22Rv1 (cell line): ENCODE data around the gene ARPC5L.

ENCODE experiments used
- H3K27ac ChIP-seq: fragments of 450-650 bp; 2 replicates; pipeline ENCODE4 v1.5.1; 2017
- ZFX ChIP-seq: fragments of 450-650 bp; IDR thresholded peaks from 2 replicates; pipeline ENCODE4 v1.6.1; 2017; ENCODE audit warnings: antibody characterized with exemption, borderline replicate concordance
- TF ChIP-seq, protein P1 (sequence below): fragments of 450-650 bp; IDR thresholded peaks from 2 replicates; pipeline ENCODE4 v1.5.1; 2017; ENCODE audit warnings: mild to moderate bottlenecking

ARPC5L gene

GRCh38 chr9:124818431-124819281 lies 43.3 kb upstream of the ARPC5L start:
- no peak overlapping the region for H3K27ac ChIP-seq

DNA sequence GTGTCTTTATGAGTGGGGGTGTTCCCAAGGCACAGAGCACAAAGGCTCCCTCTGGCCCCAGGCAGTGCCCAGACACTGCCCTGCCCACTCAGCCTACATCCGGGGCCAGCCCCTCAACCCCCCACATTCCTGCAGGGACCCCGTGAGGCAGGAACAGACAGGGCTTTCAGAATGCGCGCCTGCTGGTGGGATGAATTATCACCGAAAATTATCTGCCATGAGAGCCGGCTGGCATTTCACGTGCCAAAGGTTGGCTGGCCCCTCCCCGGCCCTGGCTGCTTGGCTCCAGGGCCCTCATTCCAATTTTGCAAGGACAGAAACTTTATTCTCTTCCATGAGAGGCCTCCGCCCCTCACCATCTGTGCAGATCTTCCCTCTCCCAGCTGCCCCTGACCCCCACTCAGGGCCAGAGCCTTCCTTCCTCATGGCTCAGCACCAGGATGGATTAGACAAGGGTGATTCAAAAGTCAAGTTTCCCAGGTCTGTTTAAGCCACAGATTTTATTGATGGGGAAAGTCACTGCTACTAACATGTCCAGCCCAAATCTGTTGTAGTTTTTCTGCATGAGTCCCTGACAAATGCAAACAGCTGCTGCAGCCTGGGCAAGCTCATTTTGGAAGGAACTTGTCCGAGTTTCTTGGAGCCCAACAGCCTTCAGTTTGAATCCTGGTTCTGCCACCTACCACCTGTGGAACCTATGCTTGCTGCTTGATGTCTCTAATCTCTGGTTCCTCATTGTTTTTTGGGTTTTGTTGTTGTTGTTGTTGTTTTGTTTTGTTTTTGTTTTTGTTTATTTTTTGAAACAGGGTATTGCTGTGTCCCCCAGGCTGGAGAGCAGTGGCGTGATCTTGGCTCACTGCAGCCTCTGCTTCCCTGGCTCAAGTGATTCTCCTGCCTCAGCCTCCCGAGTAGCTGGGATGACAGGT lies 41.0 kb upstream of the ARPC5L start:
- TF ChIP-seq, protein P1, sequence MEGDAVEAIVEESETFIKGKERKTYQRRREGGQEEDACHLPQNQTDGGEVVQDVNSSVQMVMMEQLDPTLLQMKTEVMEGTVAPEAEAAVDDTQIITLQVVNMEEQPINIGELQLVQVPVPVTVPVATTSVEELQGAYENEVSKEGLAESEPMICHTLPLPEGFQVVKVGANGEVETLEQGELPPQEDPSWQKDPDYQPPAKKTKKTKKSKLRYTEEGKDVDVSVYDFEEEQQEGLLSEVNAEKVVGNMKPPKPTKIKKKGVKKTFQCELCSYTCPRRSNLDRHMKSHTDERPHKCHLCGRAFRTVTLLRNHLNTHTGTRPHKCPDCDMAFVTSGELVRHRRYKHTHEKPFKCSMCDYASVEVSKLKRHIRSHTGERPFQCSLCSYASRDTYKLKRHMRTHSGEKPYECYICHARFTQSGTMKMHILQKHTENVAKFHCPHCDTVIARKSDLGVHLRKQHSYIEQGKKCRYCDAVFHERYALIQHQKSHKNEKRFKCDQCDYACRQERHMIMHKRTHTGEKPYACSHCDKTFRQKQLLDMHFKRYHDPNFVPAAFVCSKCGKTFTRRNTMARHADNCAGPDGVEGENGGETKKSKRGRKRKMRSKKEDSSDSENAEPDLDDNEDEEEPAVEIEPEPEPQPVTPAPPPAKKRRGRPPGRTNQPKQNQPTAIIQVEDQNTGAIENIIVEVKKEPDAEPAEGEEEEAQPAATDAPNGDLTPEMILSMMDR = no peak
- no peak for TF ChIP-seq ZFX
- H3K27ac ChIP-seq = no peak overlapping the region

More at GRCh38 chr9:124818431-124819281, 43.3 kb upstream of the ARPC5L start:
- no peak for TF ChIP-seq ZFX
- TF ChIP-seq, protein P1 = no peak

GRCh38 chr9:124828489-124829333 lies 33.2 kb upstream of the ARPC5L start:
- no peak for TF ChIP-seq ZFX
- TF ChIP-seq, protein P1 = no peak
- H3K27ac ChIP-seq = no peak overlapping the region

DNA sequence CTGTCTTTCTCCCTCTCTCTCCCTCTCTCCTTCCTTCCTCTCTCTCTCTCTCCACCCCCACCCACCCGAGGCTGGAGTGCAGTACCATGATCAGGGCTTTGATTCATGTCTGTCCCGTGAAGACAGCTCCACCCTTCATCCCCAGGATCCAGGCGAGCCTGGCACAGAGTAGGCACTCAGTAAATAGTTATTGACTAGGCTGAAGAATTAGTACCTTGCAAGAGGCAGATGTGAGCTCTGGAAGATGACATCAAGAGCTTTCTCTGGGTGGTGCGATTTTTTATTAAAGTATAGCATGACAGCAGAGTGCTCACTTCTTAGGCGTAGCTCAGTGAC lies 32.6 kb upstream of the ARPC5L start:
- H3K27ac ChIP-seq = no peak overlapping the region
- TF ChIP-seq, protein P1 = no peak
- no peak for TF ChIP-seq ZFX

DNA sequence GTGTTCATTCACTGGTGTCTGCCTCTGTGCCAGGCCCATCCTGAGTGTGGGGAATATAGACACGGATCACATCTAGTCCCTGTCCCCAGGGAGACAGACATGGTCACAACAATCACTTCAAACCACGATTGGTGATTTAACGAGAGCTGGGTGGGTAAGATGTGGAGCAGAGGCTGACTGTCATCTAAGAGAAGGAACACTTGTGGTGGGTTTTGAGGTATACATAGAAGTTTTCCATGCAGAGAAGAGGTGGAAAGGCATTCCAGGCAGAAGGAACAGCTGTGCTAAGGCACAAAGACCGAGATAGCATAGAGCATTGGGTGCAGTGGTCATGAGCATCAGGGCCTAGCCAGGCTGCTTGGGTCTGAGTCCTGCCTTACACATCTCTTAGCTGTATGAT lies 31.3 kb upstream of the ARPC5L start:
- H3K27ac ChIP-seq = no peak overlapping the region
- TF ChIP-seq ZFX = no peak
- TF ChIP-seq, protein P1 = no peak

DNA sequence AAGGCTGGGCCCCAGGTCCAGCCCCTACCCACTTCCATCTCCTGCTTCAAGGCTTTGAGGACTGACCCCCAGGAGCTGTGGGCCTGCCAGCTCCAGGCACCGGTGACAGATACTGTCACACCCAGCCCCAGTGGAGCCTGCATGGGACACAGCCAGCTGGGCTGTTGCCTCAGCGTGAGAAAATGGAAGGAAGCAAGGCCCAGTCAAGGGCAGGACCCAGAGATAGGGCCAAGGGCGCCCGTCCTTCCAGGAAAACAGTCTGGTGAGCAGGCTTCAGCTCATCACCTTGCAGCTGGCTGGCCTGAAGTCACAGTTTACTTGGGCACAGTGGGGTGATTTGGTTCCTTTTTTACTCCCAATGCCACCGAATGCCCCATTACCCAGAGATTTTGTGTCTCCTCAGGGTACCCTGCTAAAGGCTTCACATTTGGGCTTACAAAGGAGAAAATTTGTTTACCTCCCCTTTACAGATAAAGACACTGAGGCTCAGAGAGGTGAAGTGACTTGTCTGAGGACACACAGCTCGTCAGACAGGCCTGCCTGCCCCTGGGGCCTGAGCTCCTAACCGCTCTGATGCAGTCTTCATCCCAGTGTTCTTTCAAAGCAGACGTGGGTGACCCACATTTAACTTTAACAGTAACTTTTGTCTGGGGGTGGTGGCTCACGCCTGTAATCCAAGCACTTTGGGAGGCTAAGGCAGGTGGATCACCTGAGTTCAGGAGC lies 30.1 kb upstream of the ARPC5L start:
- no peak overlapping the region for H3K27ac ChIP-seq
- TF ChIP-seq ZFX = no peak
- TF ChIP-seq, protein P1 = no peak
